Activated CD4-positive, CD25-positive, alpha-beta regulatory T cell treated with anti-CD3 and anti-CD28 coated beads, Interleukin-2, amount 50 U/mL, for 16 hours (primary cell): ENCODE data around the gene DIAPH1.

Source experiments
- DNase-seq: peaks from one replicate; pipeline ENCODE4 v3.0.0-alpha.2; 2020; ENCODE audit warnings: low read depth, low spot score

DIAPH1 gene

DNA sequence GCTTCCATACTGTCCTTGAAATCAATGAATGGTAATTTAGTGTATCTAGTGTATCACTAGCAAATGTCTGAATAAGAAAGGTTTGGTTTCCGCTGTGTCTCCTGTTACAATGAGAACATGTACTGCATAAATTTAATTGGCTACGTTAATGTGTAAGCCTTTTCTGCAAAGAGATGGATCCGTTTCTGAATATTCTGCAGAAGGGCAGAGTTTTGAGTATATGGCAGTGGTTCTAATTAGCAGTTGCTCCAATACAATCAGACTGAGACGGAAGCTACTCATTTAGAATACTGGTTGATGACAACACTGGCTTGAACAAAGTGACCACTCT, 134.5 kb downstream of the DIAPH1 start:
- DNase-seq = no peak

DNA sequence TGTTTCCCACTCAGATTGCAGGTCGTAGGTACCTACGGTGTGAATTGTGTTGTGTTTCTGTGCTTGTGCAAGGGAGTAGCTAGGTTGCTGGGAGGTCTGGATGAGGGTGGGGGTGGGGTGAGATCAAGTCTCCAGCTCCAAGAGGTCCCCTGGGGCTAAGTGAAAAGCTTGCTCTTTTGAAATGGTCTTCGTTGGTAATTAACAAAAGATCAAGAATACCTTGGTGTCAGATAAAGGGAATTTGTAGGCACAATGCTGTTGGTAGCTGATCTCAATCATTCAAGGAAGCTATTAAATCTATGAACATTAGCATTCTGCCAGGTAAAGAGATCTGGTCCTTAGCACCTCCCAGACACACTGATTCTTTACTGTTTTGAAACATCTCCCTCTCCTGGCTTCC, 134.9 kb downstream of the DIAPH1 start:
- DNase-seq = no peak

DNA sequence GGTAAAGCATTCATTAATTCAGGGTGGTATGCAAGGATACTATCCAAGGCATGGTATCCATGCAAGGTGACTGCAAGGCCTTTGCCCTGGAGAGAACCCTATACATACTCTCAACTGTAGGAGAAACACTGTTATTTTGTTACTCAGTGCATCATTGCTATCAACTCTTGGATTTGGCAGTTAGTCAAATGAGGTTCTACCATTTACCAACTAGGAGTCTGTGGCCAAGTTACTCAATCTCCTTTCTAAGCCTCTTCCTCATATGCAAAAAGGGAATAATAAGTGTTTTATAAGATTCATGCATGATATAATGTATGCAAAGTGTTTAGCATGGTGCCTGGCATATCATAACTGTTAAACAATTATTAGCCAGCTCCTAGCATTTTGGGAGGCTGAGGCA, 139.0 kb downstream of the DIAPH1 start:
- no peak for DNase-seq

DNA sequence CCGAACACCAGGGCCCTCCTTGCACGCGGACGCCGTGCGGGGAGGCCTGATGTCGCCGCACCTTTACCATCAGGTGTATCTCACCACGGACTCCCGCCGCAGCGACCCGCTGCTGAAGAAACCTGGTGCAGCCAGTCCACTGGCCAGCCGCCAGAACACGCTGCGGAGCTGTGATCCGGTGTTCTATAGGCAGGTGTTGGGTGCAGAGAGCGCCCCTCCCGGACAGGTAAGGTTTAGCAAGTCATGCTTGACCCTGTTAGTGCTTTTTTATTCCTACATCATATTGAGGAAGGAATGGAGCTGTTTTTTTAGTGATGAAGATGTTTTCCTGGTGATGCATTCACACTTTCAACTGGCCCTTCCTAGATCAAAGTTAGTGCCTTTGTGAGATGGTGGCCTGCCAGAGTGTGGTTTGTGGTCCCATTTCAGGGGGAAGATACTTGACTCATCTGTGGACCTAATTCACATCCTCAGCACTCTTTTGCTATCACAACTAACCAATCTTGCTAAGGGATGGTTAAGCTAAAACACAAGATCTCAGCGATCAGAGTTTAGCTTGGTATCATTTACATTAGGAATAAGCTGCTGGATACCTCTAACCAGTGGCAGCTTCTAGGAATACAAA, 140.4 kb downstream of the DIAPH1 start:
- no peak for DNase-seq

DNA sequence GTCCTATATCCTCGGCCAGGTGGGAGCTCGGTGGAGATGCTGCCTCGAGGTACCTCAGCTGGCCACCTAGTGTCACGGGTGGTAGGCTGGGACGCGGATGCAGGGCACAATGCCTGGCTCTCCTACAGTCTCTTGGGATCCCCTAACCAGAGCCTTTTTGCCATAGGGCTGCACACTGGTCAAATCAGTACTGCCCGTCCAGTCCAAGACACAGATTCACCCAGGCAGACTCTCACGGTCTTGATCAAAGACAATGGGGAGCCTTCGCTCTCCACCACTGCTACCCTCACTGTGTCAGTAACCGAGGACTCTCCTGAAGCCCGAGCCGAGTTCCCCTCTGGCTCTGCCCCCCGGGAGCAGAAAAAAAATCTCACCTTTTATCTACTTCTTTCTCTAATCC, 141.0 kb downstream of the DIAPH1 start:
- no peak for DNase-seq

DNA sequence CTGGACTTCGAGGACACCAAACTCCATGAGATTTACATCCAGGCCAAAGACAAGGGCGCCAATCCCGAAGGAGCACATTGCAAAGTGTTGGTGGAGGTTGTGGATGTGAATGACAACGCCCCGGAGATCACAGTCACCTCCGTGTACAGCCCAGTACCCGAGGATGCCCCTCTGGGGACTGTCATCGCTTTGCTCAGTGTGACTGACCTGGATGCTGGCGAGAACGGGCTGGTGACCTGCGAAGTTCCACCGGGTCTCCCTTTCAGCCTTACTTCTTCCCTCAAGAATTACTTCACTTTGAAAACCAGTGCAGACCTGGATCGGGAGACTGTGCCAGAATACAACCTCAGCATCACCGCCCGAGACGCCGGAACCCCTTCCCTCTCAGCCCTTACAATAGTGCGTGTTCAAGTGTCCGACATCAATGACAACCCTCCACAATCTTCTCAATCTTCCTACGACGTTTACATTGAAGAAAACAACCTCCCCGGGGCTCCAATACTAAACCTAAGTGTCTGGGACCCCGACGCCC, 141.7 kb downstream of the DIAPH1 start:
- no peak for DNase-seq

DNA sequence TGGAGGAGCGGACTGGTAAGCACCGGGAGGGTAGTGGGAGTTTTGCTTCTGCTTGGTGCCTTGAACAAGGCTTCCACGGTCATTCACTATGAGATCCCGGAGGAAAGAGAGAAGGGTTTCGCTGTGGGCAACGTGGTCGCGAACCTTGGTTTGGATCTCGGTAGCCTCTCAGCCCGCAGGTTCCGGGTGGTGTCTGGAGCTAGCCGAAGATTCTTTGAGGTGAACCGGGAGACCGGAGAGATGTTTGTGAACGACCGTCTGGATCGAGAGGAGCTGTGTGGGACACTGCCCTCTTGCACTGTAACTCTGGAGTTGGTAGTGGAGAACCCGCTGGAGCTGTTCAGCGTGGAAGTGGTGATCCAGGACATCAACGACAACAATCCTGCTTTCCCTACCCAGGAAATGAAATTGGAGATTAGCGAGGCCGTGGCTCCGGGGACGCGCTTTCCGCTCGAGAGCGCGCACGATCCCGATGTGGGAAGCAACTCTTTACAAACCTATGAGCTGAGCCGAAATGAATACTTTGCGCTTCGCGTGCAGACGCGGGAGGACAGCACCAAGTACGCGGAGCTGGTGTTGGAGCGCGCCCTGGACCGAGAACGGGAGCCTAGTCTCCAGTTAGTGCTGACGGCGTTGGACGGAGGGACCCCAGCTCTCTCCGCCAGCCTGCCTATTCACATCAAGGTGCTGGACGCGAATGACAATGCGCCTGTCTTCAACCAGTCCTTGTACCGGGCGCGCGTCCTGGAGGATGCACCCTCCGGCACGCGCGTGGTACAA, 142.5 kb downstream of the DIAPH1 start:
- no peak for DNase-seq

DNA sequence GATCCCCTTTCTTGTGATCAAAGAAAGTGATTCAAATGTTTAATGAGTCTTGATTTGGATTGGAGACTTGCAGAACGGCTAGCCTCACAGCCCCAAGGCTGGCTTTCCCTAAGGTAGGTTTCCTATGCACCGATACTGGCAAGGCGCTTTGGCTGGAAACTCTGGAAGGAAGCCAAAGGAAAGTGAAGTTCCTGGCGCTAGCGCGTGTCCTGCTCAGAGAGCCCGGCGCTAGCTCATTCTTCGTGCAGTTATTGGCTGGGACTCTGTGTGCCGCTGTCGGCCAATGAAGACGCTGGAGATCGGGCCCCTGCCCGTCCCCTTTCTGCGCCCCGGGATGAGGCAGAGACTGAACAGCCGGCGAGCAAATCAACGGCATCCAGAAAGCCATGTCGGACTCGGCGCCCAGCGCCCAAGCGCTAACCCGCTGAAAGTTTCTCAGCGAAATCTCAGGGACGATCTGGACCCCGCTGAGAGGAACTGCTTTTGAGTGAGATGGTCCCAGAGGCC, 143.1 kb downstream of the DIAPH1 start, which contains the start of gene PCDHGC3:
PCDHGC3 (plus strand) TSS at position 342 of the 507 bp plus-strand sequence; CDS start at position 493, 151 bp downstream.
- no peak for DNase-seq

DNA sequence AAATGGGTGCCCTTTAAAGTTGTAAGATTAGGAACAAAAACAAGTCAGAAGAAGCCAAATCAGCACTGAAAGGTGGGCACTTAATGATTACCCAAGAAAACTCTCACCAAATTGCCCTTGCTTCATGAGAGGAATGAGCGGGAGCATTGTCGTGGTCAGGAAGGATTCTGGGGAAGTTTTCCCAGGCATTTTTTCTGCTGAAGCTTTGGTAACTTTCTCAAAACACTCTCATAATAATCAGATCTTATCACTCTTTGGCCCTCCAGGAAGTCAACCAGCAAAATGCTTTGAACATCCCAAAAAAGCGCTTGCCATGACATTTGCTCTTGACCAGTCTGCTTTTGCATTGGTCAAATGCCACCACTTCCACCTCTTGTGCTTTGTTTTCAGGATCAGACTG, 153.4 kb downstream of the DIAPH1 start:
- DNase-seq = no peak
